ENCODE data around the gene GNA12.

DNA sequence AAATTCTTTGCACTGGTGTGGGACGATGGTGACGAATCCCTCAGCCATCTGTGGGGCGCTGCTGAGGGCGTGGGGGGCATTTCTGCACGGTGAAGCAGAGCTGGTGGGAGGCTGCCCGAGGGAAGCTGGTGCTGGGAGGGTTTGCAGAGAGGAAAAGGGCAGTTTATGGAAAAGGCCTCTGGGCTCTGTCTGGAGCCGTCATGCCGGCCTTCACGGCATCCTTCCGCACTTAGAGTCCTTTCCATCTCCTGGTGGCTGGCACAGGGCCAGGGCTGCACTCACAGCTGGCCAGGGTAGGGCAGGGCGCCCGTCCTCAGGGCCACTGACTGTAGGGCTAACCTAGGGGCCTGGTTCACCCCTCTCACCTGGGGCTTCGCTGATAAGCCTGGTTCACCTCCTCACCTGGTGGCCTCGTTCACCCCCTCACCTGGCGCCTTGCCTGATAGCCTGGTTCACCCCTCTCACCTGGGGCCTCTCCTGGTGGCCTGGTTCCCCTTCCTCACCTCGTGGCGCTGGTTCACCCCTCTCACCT, 156.7 kb downstream of the GNA12 start:
- TF ChIP-seq, protein P1, sequence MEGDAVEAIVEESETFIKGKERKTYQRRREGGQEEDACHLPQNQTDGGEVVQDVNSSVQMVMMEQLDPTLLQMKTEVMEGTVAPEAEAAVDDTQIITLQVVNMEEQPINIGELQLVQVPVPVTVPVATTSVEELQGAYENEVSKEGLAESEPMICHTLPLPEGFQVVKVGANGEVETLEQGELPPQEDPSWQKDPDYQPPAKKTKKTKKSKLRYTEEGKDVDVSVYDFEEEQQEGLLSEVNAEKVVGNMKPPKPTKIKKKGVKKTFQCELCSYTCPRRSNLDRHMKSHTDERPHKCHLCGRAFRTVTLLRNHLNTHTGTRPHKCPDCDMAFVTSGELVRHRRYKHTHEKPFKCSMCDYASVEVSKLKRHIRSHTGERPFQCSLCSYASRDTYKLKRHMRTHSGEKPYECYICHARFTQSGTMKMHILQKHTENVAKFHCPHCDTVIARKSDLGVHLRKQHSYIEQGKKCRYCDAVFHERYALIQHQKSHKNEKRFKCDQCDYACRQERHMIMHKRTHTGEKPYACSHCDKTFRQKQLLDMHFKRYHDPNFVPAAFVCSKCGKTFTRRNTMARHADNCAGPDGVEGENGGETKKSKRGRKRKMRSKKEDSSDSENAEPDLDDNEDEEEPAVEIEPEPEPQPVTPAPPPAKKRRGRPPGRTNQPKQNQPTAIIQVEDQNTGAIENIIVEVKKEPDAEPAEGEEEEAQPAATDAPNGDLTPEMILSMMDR (IDR thresholded peaks at IDR 0.05) = no peak
- no peak for TF ChIP-seq POLR2A (IDR thresholded peaks at IDR 0.05)

Measured in lower leg skin (tissue), 3 donors.